IMR-90 (cell line): ENCODE data around the gene MAFG. TPM values are rescaled to one million over a fixed set of nuclear protein-coding genes. Genes with fewer than 3 reads are reported as not detected.

Source experiments
- ATAC-seq: fragments of 200-7000 bp; cut with Tn5 transposase; 2 replicates; pipeline ENCODE4 v1.9.1; 2020; ENCODE audit warnings: low read depth, mild to moderate bottlenecking, moderate library complexity
- BruUV-seq: library from RNA; stranded (reverse); fragments of 400-500 nt; replicated peaks from 2 replicates; lab custom pipeline; 2021; lab: Mats Ljungman, UMichigan
- CTCF ChIA-PET: fragments of 300-600 bp; formaldehyde crosslinking; extraction: SDS; loops from one replicate; lab custom pipeline; 2021; ENCODE audit warnings: antibody characterized with exemption; lab: Yijun Ruan, JAX
- POLR2A ChIA-PET: fragments of 300-600 bp; sonication (Branson Sonifier 250); formaldehyde crosslinking; loops from one replicate; lab custom pipeline; 2022; ENCODE audit warnings: antibody characterized with exemption; ENCODE audit not compliant: unreplicated experiment; lab: Charles Lee
- DNase-seq: peaks from one replicate; pipeline ENCODE4 v3.0.0; 2013
- H2AFZ ChIP-seq: replicated peaks from 2 replicates; pipeline ENCODE3; 2013; ENCODE audit warnings: low read length, mild to moderate bottlenecking; ENCODE audit not compliant: poor library complexity
- H2AK5ac ChIP-seq: 2 replicates; pipeline ENCODE4 v1.6.1; 2013; ENCODE audit warnings: low read depth, low read length, inconsistent platforms
- H2AK9ac ChIP-seq: replicated peaks from 2 replicates; pipeline ENCODE3; 2013; ENCODE audit warnings: mild to moderate bottlenecking, low read depth, low read length, moderate library complexity; ENCODE audit not compliant: poor library complexity
- H2BK120ac ChIP-seq: 2 replicates; pipeline ENCODE4 v1.6.1; 2013; ENCODE audit warnings: low read depth, low read length, inconsistent platforms
- H2BK15ac ChIP-seq: 3 replicates; pipeline ENCODE4 v1.6.1; 2013; ENCODE audit warnings: low read depth, low read length, inconsistent platforms
- H2BK20ac ChIP-seq: 2 replicates; pipeline ENCODE4 v1.6.1; 2013; ENCODE audit warnings: low read depth, mild to moderate bottlenecking, inconsistent platforms, low read length, moderate library complexity
- H2BK5ac ChIP-seq: 2 replicates; pipeline ENCODE4 v1.6.1; 2013; ENCODE audit warnings: mild to moderate bottlenecking, low read depth, low read length, inconsistent platforms; ENCODE audit not compliant: poor library complexity, severe bottlenecking
- H3K14ac ChIP-seq: replicated peaks from 2 replicates; pipeline ENCODE4 v1.6.1; 2013; ENCODE audit warnings: low read depth, low read length, inconsistent platforms
- H3K18ac ChIP-seq: 2 replicates; pipeline ENCODE4 v1.6.1; 2013; ENCODE audit warnings: low read depth, low read length, control low read depth
- H3K23ac ChIP-seq: 2 replicates; pipeline ENCODE4 v1.6.1; 2013; ENCODE audit warnings: low read depth, low read length, inconsistent platforms
- H3K27ac ChIP-seq: 2 replicates; pipeline ENCODE4 v1.5.1; 2013; ENCODE audit warnings: mild to moderate bottlenecking, control low read depth, low read length; ENCODE audit not compliant: insufficient read depth
- H3K27me3 ChIP-seq: 2 replicates; pipeline ENCODE4 v1.6.1; 2013; ENCODE audit warnings: low read length; ENCODE audit not compliant: control insufficient read depth, insufficient read depth
- H3K36me3 ChIP-seq: 2 replicates; pipeline ENCODE4 v1.6.1; 2013; ENCODE audit warnings: low read length, mixed read lengths; ENCODE audit not compliant: control insufficient read depth, insufficient read depth
- H3K4ac ChIP-seq: 2 replicates; pipeline ENCODE4 v1.6.1; 2013; ENCODE audit warnings: low read depth, low read length, inconsistent platforms
- H3K4me1 ChIP-seq: 2 replicates; pipeline ENCODE4 v1.6.1; 2013; ENCODE audit warnings: low read length, mixed read lengths; ENCODE audit not compliant: control insufficient read depth, insufficient read depth
- H3K4me2 ChIP-seq: 2 replicates; pipeline ENCODE4 v1.6.1; 2013; ENCODE audit warnings: low read depth, mild to moderate bottlenecking, control low read depth, low read length, moderate library complexity
- H3K4me3 ChIP-seq: 2 replicates; pipeline ENCODE4 v1.5.1; 2013; ENCODE audit warnings: low read depth, mild to moderate bottlenecking, control low read depth, low read length, moderate library complexity; ENCODE audit not compliant: insufficient read depth
- H3K56ac ChIP-seq: 2 replicates; pipeline ENCODE4 v1.6.1; 2013; ENCODE audit warnings: low read length, inconsistent platforms; ENCODE audit not compliant: insufficient read depth; ENCODE audit errors: extremely low read depth
- H3K79me1 ChIP-seq, 2 experiments: 2 replicates each; pipeline ENCODE4 v1.6.1; 2013; ENCODE audit warnings: low read length in 2 of 2, inconsistent platforms in 1 of 2, low read depth in 1 of 2
- H3K9ac ChIP-seq: 2 replicates; pipeline ENCODE4 v1.6.1; 2013; ENCODE audit warnings: low read depth, low read length, control low read depth
- H3K9me1 ChIP-seq: 2 replicates; pipeline ENCODE4 v1.6.1; 2013; ENCODE audit warnings: low read length, inconsistent platforms; ENCODE audit not compliant: insufficient read depth
- H3K9me3 ChIP-seq: 2 replicates; pipeline ENCODE4 v1.6.1; 2013; ENCODE audit warnings: low read length; ENCODE audit not compliant: control insufficient read depth, insufficient read depth
- H4K20me1 ChIP-seq: 2 replicates; pipeline ENCODE4 v1.6.1; 2013; ENCODE audit warnings: low read length, inconsistent platforms; ENCODE audit not compliant: insufficient read depth
- H4K5ac ChIP-seq: 2 replicates; pipeline ENCODE4 v1.6.1; 2013; ENCODE audit warnings: mild to moderate bottlenecking, low read depth, low read length, control low read depth
- H4K8ac ChIP-seq, 2 experiments: 2 replicates each; pipeline ENCODE4 v1.6.1; 2013; ENCODE audit warnings: low read depth in 2 of 2, low read length in 2 of 2, control low read depth in 1 of 2, inconsistent platforms in 1 of 2
- H4K91ac ChIP-seq: 2 replicates; pipeline ENCODE4 v1.6.1; 2013; ENCODE audit warnings: low read depth, low read length, inconsistent platforms; ENCODE audit not compliant: insufficient read depth
- BHLHE40 ChIP-seq: fragments of 150-350 bp; IDR thresholded peaks from 2 replicates; pipeline ENCODE4 v1.6.1; 2016; ENCODE audit warnings: mild to moderate bottlenecking, low read depth, low read length
- CHD1 ChIP-seq: IDR thresholded peaks from 2 replicates; pipeline ENCODE4 v1.6.1; 2012; ENCODE audit warnings: low read depth, low read length, improper control_type of control experiment
- CTCF ChIP-seq: conservative IDR thresholded peaks from 2 replicates; pipeline ENCODE4 v1.5.1; 2012; ENCODE audit warnings: mild to moderate bottlenecking, low read depth, low read length, improper control_type of control experiment
- FOS ChIP-seq: fragments of 150-350 bp; IDR thresholded peaks from 2 replicates; pipeline ENCODE4 v1.6.1; 2016; ENCODE audit warnings: low read depth, low read length
- MAFK ChIP-seq: IDR thresholded peaks from 2 replicates; pipeline ENCODE4 v1.6.1; 2012; ENCODE audit warnings: low read depth, low read length, improper control_type of control experiment
- MAZ ChIP-seq: IDR thresholded peaks from 2 replicates; pipeline ENCODE4 v1.6.1; 2012; ENCODE audit warnings: low read depth, mild to moderate bottlenecking, low read length, improper control_type of control experiment, moderate library complexity, borderline replicate concordance
- NFE2L2 ChIP-seq: fragments of 150-350 bp; IDR thresholded peaks from 2 replicates; pipeline ENCODE4 v1.6.1; 2016; ENCODE audit warnings: low read depth, mild to moderate bottlenecking, low read length
- POLR2A ChIP-seq: IDR thresholded peaks from 2 replicates; pipeline ENCODE4 v1.6.1; 2012; ENCODE audit warnings: mild to moderate bottlenecking, low read depth, low read length
- RAD21 ChIP-seq: IDR thresholded peaks from 2 replicates; pipeline ENCODE4 v1.6.1; 2012; ENCODE audit warnings: low read length, improper control_type of control experiment
- RCOR1 ChIP-seq: IDR thresholded peaks from 2 replicates; pipeline ENCODE4 v1.6.1; 2012; ENCODE audit warnings: mild to moderate bottlenecking, low read length, improper control_type of control experiment; ENCODE audit not compliant: insufficient replicate concordance
- RFX5 ChIP-seq: IDR thresholded peaks from 2 replicates; pipeline ENCODE4 v1.8.0; 2012; ENCODE audit warnings: low read depth, mild to moderate bottlenecking, low read length, moderate library complexity
- SMC3 ChIP-seq: fragments of 150-350 bp; IDR thresholded peaks from 2 replicates; pipeline ENCODE4 v1.6.1; 2016; ENCODE audit warnings: low read depth, mild to moderate bottlenecking, antibody characterized with exemption, low read length, moderate library complexity
- whole genome bisulfite sequencing, 2 experiments: methylation state at CpG; one replicate each; pipeline versions ENCODE4 v1.1.5 to v1.1.7; 2013; ENCODE audit warnings: missing lambda C conversion rate in 2 of 2; ENCODE audit not compliant: insufficient read length in 1 of 2; ENCODE audit errors: extremely low coverage in 2 of 2; 5-methylcytosine and 5-hydroxymethylcytosine counted together
- dilution Hi-C: fragments of 300-500 bp; cut with HindIII; formaldehyde crosslinking; loops from one replicate; pipeline ENCODE4 v1.14.3; 2018; ENCODE audit warnings: low sequenced_read_pairs; ENCODE audit not compliant: unreplicated experiment
- in situ Hi-C: fragments of 300-500 bp; cut with MboI; formaldehyde crosslinking; loops from 3 replicates; pipeline ENCODE4 v1.14.3; 2019; ENCODE audit warnings: low sequenced_read_pairs, inconsistent platforms, mixed read lengths
- intact Hi-C: fragments of 100-400 bp; cut with micrococcal nuclease; formaldehyde crosslinking; loops from 2 replicates; pipeline ENCODE4 v1.10.0; 2022
- polyA plus RNA-seq, 3 experiments: library from polyadenylated mRNA; depleted of rRNA; stranded (reverse); fragments of >200 nt; gene quantifications; 2 replicates each; pipeline ENCODE4 v1.2.3, GENCODE V29; 2012; ENCODE audit warnings: low replicate concordance in 1 of 3
- total RNA-seq: library from RNA; depleted of rRNA; stranded (reverse); fragments of >200 nt; gene quantifications from 2 replicates; pipeline ENCODE4 v1.2.3, GENCODE V29; 2012
- TF ChIP-seq, protein P1 (sequence below): fragments of 150-350 bp; IDR thresholded peaks from 2 replicates; pipeline ENCODE4 v1.6.1; 2017; ENCODE audit warnings: mild to moderate bottlenecking, antibody characterized with exemption, low read length, low read depth

MAFG gene
- total and polyA plus RNA-seq, 2 of the 4 experiments (the other 2 are of a cell fraction) = 6.1 to 15.4 TPM

DNA sequence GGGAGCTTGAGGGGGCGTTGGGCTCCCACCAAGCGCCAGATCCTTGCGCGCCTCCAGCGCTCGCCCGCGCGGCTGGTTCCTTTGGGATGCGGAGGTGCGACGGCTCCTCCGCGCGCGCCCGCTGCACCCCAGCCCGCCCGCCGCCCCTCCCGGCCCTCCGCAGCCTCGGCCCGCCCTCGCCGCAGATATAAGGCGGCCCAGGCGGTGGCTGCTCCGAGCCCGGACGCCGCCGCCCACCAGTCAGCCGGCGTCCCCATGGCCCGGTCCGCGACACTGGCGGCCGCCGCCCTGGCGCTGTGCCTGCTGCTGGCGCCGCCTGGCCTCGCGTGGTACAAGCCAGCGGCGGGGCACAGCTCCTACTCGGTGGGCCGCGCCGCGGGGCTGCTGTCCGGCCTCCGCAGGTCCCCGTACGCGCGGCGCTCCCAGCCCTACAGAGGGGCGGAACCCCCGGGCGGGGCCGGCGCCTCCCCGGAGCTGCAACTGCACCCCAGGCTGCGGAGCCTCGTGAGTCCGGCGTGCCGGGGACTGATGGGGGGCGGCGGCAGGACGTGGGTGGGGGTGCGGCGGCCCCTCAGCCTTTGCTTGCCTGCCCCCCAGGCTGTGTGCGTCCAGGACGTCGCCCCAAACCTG, 25.4 kb downstream of the MAFG start, which contains the start of gene NPB (continued):
- no peak for TF ChIP-seq RCOR1

DNA sequence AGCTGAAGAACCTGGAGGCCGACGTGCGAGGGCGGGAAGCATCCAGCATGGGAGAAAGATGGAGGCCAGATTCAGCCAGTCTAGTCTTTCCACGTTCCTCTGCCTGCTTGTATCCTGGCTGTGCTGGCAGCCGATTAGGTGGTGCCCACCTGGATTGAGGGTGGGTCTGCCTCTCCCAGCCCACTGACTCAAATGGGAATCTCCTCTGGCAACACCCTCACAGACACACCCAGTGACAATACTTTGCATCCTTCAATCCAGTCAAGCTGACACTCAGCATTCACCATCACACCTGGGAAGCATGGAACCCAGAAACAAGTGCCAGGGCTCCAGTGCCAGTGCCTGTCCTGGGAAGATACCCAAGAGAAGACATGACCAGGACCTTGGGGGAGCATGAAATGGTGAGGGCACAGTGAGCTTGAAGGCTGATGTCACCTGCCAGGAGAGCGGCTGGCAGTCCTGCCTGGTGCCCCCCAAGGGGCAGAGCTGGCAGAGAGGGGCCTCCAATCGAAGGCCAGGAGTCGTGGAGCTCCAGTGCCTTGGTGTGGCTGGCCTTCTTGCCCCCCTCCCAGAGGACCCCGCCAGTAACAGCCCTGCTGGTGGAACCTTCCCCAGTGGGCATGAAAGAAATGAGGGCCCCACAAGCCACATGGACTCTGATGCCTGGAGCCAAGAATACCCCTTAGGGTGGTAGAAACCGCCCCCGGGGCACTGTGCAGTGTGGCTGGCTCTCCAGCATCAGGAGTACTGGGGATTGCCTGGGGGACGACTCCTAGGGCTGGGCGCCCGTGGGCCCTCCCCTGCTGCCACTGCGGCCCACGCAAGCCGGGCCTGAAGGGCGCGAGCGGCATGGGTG, 26.1 kb downstream of the MAFG start:
- Histone ChIP-seq H3K4me3 (peak overlapping the region; percentile 51; the same call in 1 of the 2 replicates), H3K4me1 (peaks cover 14% of the 10 kb centered on the region), H2BK20ac (no peak overlapping the region), H2BK120ac (no peak overlapping the region), H3K4me2 (peak overlapping the region; percentile 45), H3K27ac (no peak overlapping the region), H3K56ac (no peak overlapping the region), H3K79me1 (peaks cover 2 to 35% of the 10 kb centered on the region in 2 experiments; a peak in 3 of 4 replicates), H3K9ac (no peak overlapping the region), H2BK15ac (no peak overlapping the region), H2AFZ (peak overlapping the region; percentile 84), H3K36me3 (peaks cover 27% of the 10 kb centered on the region), H2AK5ac (no peak overlapping the region), H4K20me1 (peaks cover 26% of the 10 kb centered on the region), H3K27me3 (no peaks in the 10 kb centered on the region), H3K4ac (peak overlapping the region; percentile 24; the same call in 1 of the 2 replicates), H3K9me1 (peaks cover 13% of the 10 kb centered on the region; the same call in 1 of the 2 replicates), H2BK5ac (no peak overlapping the region), H3K9me3 (no peaks in the 10 kb centered on the region), H3K18ac (no peak overlapping the region), H4K5ac (no peak overlapping the region), H4K91ac (no peak overlapping the region), H3K14ac (no peak overlapping the region), H2AK9ac (no peak overlapping the region), H3K23ac (peak overlapping the region; percentile 42; the same call in 1 of the 2 replicates), H4K8ac (no peak overlapping the region)
- DNase-seq = no peak
- POLR2A ChIA-PET = interaction anchor here (0.9 kb wide), 1 partner anchor 14 kb away, joined by 3 read pairs; no protein-coding TSS in a partner anchor
- 95% methylated on average over 4 of the region's 21 CpGs; no CpG with 5 or more reads in 1 of the 2 experiments for WGBS, 2 experiments
- intact Hi-C loops = no loop called here
- CTCF ChIA-PET = no interaction called here
- in situ Hi-C loops = no loop called here
- dilution Hi-C loops = no loop called here
- ATAC-seq = peak; percentile 18
- no TSS peak for BruUV-seq
- TF ChIP-seq, protein P1, sequence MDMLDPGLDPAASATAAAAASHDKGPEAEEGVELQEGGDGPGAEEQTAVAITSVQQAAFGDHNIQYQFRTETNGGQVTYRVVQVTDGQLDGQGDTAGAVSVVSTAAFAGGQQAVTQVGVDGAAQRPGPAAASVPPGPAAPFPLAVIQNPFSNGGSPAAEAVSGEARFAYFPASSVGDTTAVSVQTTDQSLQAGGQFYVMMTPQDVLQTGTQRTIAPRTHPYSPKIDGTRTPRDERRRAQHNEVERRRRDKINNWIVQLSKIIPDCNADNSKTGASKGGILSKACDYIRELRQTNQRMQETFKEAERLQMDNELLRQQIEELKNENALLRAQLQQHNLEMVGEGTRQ = no peak
- TF ChIP-seq SMC3 (no peak), CTCF (no peak), FOS (no peak), NFE2L2 (no peak), RCOR1 (no peak), BHLHE40 (no peak), MAZ (no peak), POLR2A (no peak), CHD1 (no peak), RAD21 (no peak), MAFK (no peak), RFX5 (no peak)
